Thoracic aorta (tissue), 2 donors: ENCODE results near the gene GALNT10. TPM values are rescaled to one million over a fixed set of nuclear protein-coding genes. Genes with fewer than 3 reads are reported as not detected.

Experiments
- ATAC-seq: fragments of 150-250 bp; one replicate; pipeline ENCODE4 v1.8.0; 2017; ENCODE audit warnings: low read depth; ENCODE audit not compliant: insufficient number of reproducible peaks, low FRiP score
- DNase-seq: peaks from one replicate; pipeline ENCODE4 v3.0.0-alpha.2; 2020; ENCODE audit warnings: low spot score
- H3K27ac ChIP-seq, 2 donors: fragments of 200-600 bp; sonication (generic); 1 replicate in 1 of 2; 2 replicates in 1 of 2; pipeline ENCODE4 v1.5.1; 2016; ENCODE audit warnings: mild to moderate bottlenecking in 2 of 2, moderate library complexity in 2 of 2
- H3K27me3 ChIP-seq: fragments of 200-600 bp; sonication (generic); replicated peaks from 2 replicates; pipeline ENCODE4 v1.6.0; 2016; ENCODE audit warnings: mild to moderate bottlenecking; ENCODE audit not compliant: insufficient read depth
- H3K36me3 ChIP-seq: fragments of 200-600 bp; sonication (generic); one replicate; pipeline ENCODE4 v1.5.1; 2016
- H3K4me1 ChIP-seq, 2 donors: fragments of 200-600 bp; sonication (generic); 1 replicate in 1 of 2; 2 replicates in 1 of 2; pipeline versions ENCODE4 v1.5.1 to v1.6.0; 2016; ENCODE audit warnings: low read depth in 2 of 2, mild to moderate bottlenecking in 1 of 2; ENCODE audit not compliant: control insufficient read depth in 1 of 2
- H3K4me3 ChIP-seq: fragments of 200-600 bp; sonication (generic); 2 replicates; pipeline ENCODE4 v1.5.1; 2016; ENCODE audit warnings: mild to moderate bottlenecking
- H3K9me3 ChIP-seq: fragments of 200-600 bp; sonication (generic); 2 replicates; pipeline ENCODE4 v1.5.1; 2016
- CTCF ChIP-seq: fragments of 200-600 bp; sonication (generic); IDR thresholded peaks from one replicate; pipeline ENCODE4 v1.5.1; 2019; ENCODE audit warnings: antibody characterized with exemption
- total RNA-seq, 2 donors: library from RNA; depleted of rRNA; stranded (reverse); fragments of >200 nt; gene quantifications; one replicate each; pipeline versions ENCODE4 v1.1.0 to v1.2.3, GENCODE V29; 2016

The GALNT10 gene
- total RNA-seq, 2 donors from 2014 or later: 43.0 to 52.7 TPM

GRCh38 chr5:154191467-154192261, 1.1 kb downstream of the GALNT10 start:
- Histone ChIP-seq H3K4me3 (peak overlapping the region; percentile 91), H3K27ac (no peak overlapping the region), H3K36me3 (no peaks in the 10 kb centered on the region), H3K4me1 (peaks cover 20 to 42% of the 10 kb centered on the region in 2 donors), H3K9me3 (no peaks in the 10 kb centered on the region), H3K27me3 (no peaks in the 10 kb centered on the region)
- ATAC-seq: no peak
- DNase-seq: no peak
- no peak for TF ChIP-seq CTCF

- no peak for TF ChIP-seq CTCF
- Histone ChIP-seq H3K27me3 (no peaks in the 10 kb centered on the region), H3K9me3 (no peaks in the 10 kb centered on the region), H3K4me3 (no peak overlapping the region), H3K36me3 (peaks cover 2% of the 10 kb centered on the region), H3K4me1 (peaks cover 29 to 49% of the 10 kb centered on the region in 2 donors), H3K27ac (peak overlapping the region in 1 of 2 donors; percentile 34)
- no peak for DNase-seq
- ATAC-seq: no peak
Measured at GRCh38 chr5:154193283-154193682, 2.8 kb downstream of the GALNT10 start.

- no peak for TF ChIP-seq CTCF
- peaks cover 4% of the 10 kb centered on the region for H3K36me3 ChIP-seq
- DNase-seq (no peak), ATAC-seq (no peak)
- H3K4me1 ChIP-seq: peaks cover 30 to 49% of the 10 kb centered on the region in 2 donors
- H3K4me3 ChIP-seq: no peak overlapping the region
- H3K27ac ChIP-seq: peak overlapping the region in 1 of 2 donors; percentile 34
- no peaks in the 10 kb centered on the region for H3K9me3 ChIP-seq
- no peaks in the 10 kb centered on the region for H3K27me3 ChIP-seq
Measured at GRCh38 chr5:154193701-154194121, 3.2 kb downstream of the GALNT10 start.

GRCh38 chr5:154194345-154195329, 4.1 kb downstream of the GALNT10 start:
- Histone ChIP-seq H3K4me3 (peak overlapping the region; percentile 16), H3K4me1 (peaks cover 28 to 44% of the 10 kb centered on the region in 2 donors), H3K27me3 (no peaks in the 10 kb centered on the region), H3K27ac (peak overlapping the region in 1 of 2 donors; percentile 34), H3K36me3 (peaks cover 4% of the 10 kb centered on the region), H3K9me3 (no peaks in the 10 kb centered on the region)
- no peak for ATAC-seq
- DNase-seq: no peak
- no peak for TF ChIP-seq CTCF

- no peak for ATAC-seq
- Histone ChIP-seq H3K27me3 (no peaks in the 10 kb centered on the region), H3K27ac (no peak overlapping the region), H3K4me3 (no peak overlapping the region), H3K36me3 (peaks cover 4% of the 10 kb centered on the region), H3K4me1 (peaks cover 28 to 40% of the 10 kb centered on the region in 2 donors), H3K9me3 (no peaks in the 10 kb centered on the region)
- TF ChIP-seq CTCF: no peak
- DNase-seq: no peak
Measured at GRCh38 chr5:154196281-154196680, 5.7 kb downstream of the GALNT10 start.
